ENCODE measurements around the gene CA9. TPM values are rescaled to one million over a fixed set of nuclear protein-coding genes. Genes with fewer than 3 reads are reported as not detected.

Gene CA9
- total RNA-seq, 2 donors from 2014 or later, result not detected

DNA sequence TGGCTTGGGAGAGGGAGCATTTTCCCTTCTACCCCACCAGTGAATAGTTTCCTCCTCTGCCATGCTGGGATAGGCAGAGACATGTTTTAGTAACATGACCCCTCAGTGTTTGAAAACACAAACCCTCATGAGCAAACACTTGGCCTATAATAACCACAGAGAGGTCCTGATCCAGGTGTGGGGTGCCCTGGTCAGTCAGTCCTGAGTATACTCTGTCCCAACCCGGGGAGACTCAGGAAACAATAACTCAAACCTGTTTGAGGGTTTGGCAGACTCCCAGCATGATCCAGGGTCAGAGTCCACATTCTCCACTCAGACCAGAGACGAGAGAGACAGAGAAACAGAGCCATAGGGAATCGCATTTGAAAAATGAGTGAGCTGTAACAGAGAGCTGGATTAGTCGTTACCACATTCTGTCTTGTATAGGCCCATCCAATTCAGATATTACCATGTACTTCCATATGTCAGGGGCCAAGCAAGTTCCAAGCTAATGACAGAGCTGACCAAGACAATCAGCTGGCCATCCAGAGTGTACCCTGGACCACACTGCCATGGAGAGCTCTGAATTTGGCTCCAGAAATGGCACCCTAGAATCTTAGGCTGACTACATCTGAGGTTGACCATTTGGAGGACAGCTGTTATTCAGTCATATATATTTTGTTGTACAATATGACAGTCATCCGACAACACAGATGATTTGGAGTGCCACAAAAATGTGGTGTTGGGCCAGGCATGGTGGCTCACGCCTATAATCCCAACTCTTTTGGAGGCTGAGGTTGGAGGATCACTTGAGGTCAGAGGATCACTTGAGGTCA is 4.2 kb upstream of the CA9 start:
- H3K36me3 Mint-ChIP-seq (ENCODE audit: low read depth), result no peaks in the 10 kb centered on the region
- H3K4me3 Mint-ChIP-seq, result no peak overlapping the region
- H3K9me3 ChIP-seq (ENCODE audit: control insufficient read depth, low read length, poor library complexity, severe bottlenecking), result no peaks in the 10 kb centered on the region
- H3K27me3 Mint-ChIP-seq, result no peaks in the 10 kb centered on the region
- H3K27ac Mint-ChIP-seq, result no peak overlapping the region
- no peak for ATAC-seq
- peaks cover 25% of the 10 kb centered on the region for H3K4me1 Mint-ChIP-seq
- no peak for DNase-seq

DNA sequence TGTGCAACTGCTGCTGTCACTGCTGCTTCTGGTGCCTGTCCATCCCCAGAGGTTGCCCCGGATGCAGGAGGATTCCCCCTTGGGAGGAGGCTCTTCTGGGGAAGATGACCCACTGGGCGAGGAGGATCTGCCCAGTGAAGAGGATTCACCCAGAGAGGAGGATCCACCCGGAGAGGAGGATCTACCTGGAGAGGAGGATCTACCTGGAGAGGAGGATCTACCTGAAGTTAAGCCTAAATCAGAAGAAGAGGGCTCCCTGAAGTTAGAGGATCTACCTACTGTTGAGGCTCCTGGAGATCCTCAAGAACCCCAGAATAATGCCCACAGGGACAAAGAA is 265 bp downstream of the CA9 start:
- no peaks in the 10 kb centered on the region for H3K9me3 ChIP-seq (ENCODE audit: control insufficient read depth, low read length, poor library complexity, severe bottlenecking)
- Mint-ChIP-seq H3K4me1 (peaks cover 21% of the 10 kb centered on the region), H3K36me3 (ENCODE audit: low read depth) (no peaks in the 10 kb centered on the region), H3K4me3 (no peak overlapping the region), H3K27ac (peak overlapping the region; percentile 6), H3K27me3 (no peaks in the 10 kb centered on the region)
- DNase-seq (no peak), ATAC-seq (no peak)

DNA sequence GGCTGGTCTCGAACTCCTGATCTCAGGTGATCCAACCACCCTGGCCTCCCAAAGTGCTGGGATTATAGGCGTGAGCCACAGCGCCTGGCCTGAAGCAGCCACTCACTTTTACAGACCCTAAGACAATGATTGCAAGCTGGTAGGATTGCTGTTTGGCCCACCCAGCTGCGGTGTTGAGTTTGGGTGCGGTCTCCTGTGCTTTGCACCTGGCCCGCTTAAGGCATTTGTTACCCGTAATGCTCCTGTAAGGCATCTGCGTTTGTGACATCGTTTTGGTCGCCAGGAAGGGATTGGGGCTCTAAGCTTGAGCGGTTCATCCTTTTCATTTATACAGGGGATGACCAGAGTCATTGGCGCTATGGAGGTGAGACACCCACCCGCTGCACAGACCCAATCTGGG is 1.5 kb downstream of the CA9 start:
- Mint-ChIP-seq H3K27me3 (no peaks in the 10 kb centered on the region), H3K27ac (no peak overlapping the region), H3K36me3 (ENCODE audit: low read depth) (no peaks in the 10 kb centered on the region), H3K4me3 (peak overlapping the region; percentile 87), H3K4me1 (peaks cover 18% of the 10 kb centered on the region)
- ATAC-seq (peak; percentile 22), DNase-seq (no peak)
- H3K9me3 ChIP-seq (ENCODE audit: control insufficient read depth, low read length, poor library complexity, severe bottlenecking), result no peaks in the 10 kb centered on the region

DNA sequence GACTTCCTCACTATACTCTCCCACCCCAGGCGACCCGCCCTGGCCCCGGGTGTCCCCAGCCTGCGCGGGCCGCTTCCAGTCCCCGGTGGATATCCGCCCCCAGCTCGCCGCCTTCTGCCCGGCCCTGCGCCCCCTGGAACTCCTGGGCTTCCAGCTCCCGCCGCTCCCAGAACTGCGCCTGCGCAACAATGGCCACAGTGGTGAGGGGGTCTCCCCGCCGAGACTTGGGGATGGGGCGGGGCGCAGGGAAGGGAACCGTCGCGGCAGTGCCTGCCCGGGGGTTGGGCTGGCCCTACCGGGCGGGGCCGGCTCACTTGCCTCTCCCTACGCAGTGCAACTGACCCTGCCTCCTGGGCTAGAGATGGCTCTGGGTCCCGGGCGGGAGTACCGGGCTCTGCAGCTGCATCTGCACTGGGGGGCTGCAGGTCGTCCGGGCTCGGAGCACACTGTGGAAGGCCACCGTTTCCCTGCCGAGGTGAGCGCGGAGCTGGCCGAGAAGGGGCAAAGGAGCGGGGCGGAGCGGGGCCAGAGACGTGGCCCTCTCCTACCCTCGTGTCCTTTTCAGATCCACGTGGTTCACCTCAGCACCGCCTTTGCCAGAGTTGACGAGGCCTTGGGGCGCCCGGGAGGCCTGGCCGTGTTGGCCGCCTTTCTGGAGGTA is 2.1 kb downstream of the CA9 start:
- H3K9me3 ChIP-seq (ENCODE audit: control insufficient read depth, low read length, poor library complexity, severe bottlenecking), result no peaks in the 10 kb centered on the region
- DNase-seq (peak in 2 of 3 donors; percentile 28 to 31), ATAC-seq (peak; percentile 79)
- Mint-ChIP-seq H3K36me3 (ENCODE audit: low read depth) (no peaks in the 10 kb centered on the region), H3K27me3 (no peaks in the 10 kb centered on the region), H3K27ac (peak overlapping the region; percentile 24), H3K4me1 (peaks cover 16% of the 10 kb centered on the region), H3K4me3 (peak overlapping the region; percentile 87)

DNA sequence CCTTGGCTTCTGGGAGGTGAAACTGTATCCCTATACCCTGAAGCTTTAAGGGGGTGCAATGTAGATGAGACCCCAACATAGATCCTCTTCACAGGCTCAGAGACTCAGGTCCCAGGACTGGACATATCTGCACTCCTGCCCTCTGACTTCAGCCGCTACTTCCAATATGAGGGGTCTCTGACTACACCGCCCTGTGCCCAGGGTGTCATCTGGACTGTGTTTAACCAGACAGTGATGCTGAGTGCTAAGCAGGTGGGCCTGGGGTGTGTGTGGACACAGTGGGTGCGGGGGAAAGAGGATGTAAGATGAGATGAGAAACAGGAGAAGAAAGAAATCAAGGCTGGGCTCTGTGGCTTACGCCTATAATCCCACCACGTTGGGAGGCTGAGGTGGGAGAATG is 5.4 kb downstream of the CA9 start:
- H3K36me3 Mint-ChIP-seq (ENCODE audit: low read depth), result no peaks in the 10 kb centered on the region
- ATAC-seq, result no peak
- peaks cover 10% of the 10 kb centered on the region for H3K4me1 Mint-ChIP-seq
- DNase-seq, result no peak
- no peak overlapping the region for H3K4me3 Mint-ChIP-seq
- H3K27ac Mint-ChIP-seq, result peak overlapping the region; percentile 47
- no peaks in the 10 kb centered on the region for H3K27me3 Mint-ChIP-seq
- no peaks in the 10 kb centered on the region for H3K9me3 ChIP-seq (ENCODE audit: control insufficient read depth, low read length, poor library complexity, severe bottlenecking)

DNA sequence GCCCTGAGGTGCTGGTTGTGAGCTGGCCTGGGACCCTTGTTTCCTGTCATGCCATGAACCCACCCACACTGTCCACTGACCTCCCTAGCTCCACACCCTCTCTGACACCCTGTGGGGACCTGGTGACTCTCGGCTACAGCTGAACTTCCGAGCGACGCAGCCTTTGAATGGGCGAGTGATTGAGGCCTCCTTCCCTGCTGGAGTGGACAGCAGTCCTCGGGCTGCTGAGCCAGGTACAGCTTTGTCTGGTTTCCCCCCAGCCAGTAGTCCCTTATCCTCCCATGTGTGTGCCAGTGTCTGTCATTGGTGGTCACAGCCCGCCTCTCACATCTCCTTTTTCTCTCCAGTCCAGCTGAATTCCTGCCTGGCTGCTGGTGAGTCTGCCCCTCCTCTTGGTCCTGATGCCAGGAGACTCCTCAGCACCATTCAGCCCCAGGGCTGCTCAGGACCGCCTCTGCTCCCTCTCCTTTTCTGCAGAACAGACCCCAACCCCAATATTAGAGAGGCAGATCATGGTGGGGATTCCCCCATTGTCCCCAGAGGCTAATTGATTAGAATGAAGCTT is 6.1 kb downstream of the CA9 start:
- ATAC-seq, result no peak
- Mint-ChIP-seq H3K36me3 (ENCODE audit: low read depth) (no peaks in the 10 kb centered on the region), H3K4me1 (peaks cover 5% of the 10 kb centered on the region), H3K27ac (peak overlapping the region; percentile 47), H3K4me3 (no peak overlapping the region), H3K27me3 (no peaks in the 10 kb centered on the region)
- DNase-seq, result no peak
- H3K9me3 ChIP-seq (ENCODE audit: control insufficient read depth, low read length, poor library complexity, severe bottlenecking), result no peaks in the 10 kb centered on the region

DNA sequence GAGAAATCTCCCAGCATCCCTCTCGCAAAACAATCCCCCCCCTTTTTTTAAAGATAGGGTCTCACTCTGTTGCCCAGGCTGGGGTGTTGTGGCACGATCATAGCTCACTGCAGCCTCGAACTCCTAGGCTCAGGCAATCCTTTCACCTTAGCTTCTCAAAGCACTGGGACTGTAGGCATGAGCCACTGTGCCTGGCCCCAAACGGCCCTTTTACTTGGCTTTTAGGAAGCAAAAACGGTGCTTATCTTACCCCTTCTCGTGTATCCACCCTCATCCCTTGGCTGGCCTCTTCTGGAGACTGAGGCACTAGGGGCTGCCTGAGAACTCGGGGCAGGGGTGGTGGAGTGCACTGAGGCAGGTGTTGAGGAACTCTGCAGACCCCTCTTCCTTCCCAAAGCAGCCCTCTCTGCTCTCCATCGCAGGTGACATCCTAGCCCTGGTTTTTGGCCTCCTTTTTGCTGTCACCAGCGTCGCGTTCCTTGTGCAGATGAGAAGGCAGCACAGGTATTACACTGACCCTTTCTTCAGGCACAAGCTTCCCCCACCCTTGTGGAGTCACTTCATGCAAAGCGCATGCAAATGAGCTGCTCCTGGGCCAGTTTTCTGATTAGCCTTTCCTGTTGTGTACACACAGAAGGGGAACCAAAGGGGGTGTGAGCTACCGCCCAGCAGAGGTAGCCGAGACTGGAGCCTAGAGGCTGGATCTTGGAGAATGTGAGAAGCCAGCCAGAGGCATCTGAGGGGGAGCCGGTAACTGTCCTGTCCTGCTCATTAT is 6.8 kb downstream of the CA9 start:
- Mint-ChIP-seq H3K4me1 (peaks cover 5% of the 10 kb centered on the region), H3K27me3 (no peaks in the 10 kb centered on the region), H3K4me3 (no peak overlapping the region), H3K27ac (no peak overlapping the region), H3K36me3 (ENCODE audit: low read depth) (no peaks in the 10 kb centered on the region)
- no peaks in the 10 kb centered on the region for H3K9me3 ChIP-seq (ENCODE audit: control insufficient read depth, low read length, poor library complexity, severe bottlenecking)
- ATAC-seq (no peak), DNase-seq (no peak)

DNA sequence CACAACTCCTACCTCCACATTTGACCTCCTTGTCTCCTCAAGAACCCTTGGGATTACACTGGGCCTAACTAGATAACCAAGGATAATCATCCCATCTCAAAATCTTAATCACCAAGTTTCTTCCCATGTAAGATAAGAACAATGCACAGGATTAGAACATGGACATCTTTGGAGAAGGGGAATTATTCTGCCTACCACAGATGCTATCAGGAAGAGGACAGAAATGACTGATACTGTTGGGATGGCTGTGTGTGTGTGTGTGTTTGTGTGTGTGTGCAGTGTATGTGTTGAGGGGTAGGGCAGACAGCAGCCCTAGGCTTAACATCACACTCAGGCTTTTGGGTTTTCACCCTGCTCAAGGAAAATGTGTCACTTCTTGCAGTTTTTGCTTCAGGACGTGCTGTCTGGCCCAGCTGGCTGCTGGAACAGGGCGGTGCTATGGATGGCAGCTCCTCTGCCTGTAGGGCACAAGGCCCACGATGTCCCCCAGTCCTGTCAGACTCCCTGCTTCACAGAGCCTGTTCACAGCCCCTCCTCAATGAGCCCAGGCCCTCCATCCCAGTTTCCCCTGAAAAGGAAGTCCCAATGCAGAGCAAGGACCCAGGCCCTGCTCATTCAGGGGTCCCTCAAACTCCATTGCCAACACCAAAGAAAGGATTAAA is 7.7 kb downstream of the CA9 start:
- DNase-seq (no peak), ATAC-seq (no peak)
- Mint-ChIP-seq H3K36me3 (ENCODE audit: low read depth) (no peaks in the 10 kb centered on the region), H3K27me3 (no peaks in the 10 kb centered on the region), H3K4me3 (no peak overlapping the region), H3K27ac (no peak overlapping the region), H3K4me1 (peaks cover 5% of the 10 kb centered on the region)
- no peaks in the 10 kb centered on the region for H3K9me3 ChIP-seq (ENCODE audit: control insufficient read depth, low read length, poor library complexity, severe bottlenecking)

DNA sequence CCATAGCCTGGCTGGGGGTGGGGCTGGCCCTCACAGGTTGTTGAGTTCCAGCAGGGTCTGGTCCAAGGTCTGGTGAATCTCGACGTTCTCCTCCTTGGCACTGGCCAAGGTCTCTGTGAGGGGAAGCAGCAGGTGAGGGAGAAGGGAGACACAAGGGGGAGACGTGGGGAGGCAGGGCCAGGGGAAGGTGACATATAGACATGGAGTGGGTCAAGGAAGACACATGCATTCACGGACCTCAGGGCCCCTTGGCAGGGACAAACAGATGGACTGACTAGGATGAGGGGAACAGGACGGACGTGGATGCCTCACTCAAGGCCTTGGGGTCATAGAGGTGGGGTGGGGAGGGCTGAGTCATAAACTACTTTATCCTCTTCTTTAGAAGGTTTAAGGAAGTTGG is 8.3 kb downstream of the CA9 start:
- no peaks in the 10 kb centered on the region for H3K9me3 ChIP-seq (ENCODE audit: control insufficient read depth, low read length, poor library complexity, severe bottlenecking)
- H3K27ac Mint-ChIP-seq, result no peak overlapping the region
- H3K27me3 Mint-ChIP-seq, result no peaks in the 10 kb centered on the region
- ATAC-seq (no peak), DNase-seq (no peak)
- H3K4me3 Mint-ChIP-seq, result no peak overlapping the region
- H3K36me3 Mint-ChIP-seq (ENCODE audit: low read depth), result no peaks in the 10 kb centered on the region
- H3K4me1 Mint-ChIP-seq, result peaks cover 2% of the 10 kb centered on the region

DNA sequence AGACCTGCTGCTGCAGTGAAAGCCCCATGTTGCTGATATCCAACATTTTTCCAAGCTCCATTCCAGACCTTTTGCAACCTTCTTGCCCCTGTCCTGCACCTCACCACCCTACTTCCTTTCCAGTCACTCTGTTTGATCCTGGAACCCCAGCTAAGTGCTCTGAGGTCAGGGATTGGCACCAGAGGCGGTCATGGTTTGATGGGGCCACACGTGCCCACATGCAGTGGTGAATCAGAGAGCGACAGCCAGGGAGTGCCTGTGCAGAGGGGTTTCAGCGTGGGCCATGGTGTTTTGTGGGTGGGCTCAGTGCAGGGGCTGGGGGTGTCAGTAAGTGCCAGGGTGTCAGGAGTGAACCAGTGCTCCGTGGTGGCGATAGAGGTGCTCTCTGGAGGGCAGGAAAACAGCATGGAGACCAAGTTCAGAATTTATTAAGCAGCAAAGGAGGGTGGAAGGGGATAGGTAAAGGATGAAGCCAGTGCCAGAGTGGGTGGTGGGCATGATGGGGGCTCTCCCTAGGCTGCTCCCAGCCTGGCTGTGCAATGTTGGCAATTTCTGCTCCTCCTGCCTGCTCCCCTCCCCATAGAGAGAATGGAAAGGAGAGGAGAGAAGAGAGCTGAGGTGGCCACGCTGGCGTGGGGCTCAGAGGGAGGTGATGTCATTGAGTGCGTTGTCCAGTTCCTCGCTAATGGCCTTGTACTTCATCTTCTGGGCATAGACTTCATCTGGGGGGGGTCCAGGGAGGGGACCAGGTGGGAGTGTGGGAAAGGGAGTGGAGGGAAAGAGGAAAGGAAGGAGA is 9.0 kb downstream of the CA9 start:
- H3K4me3 Mint-ChIP-seq, result no peak overlapping the region
- no peaks in the 10 kb centered on the region for H3K36me3 Mint-ChIP-seq (ENCODE audit: low read depth)
- no peak overlapping the region for H3K27ac Mint-ChIP-seq
- no peaks in the 10 kb centered on the region for H3K9me3 ChIP-seq (ENCODE audit: control insufficient read depth, low read length, poor library complexity, severe bottlenecking)
- no peak for DNase-seq
- no peak for ATAC-seq
- H3K27me3 Mint-ChIP-seq, result no peaks in the 10 kb centered on the region
- H3K4me1 Mint-ChIP-seq, result peaks cover 5% of the 10 kb centered on the region

DNA sequence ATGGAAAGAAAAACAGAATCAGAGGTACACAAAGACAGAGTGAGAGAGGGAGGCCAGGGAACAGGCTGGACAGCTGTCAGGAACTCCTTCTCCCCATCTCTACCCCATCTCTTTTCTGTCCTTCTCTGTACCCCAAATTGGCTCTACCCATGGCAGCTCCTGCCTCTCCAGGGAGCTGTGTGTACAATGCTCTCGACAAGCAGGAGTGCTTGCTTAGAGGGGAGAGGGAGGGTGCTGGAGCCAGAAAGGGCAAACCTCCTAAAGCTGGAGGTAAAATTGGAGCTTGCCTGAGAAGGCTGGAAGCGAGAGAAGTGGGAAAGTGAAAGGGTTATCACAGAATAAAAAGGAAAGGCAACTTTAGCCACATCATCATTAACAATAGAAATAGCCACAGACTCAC is 9.6 kb downstream of the CA9 start:
- H3K36me3 Mint-ChIP-seq (ENCODE audit: low read depth), result no peaks in the 10 kb centered on the region
- H3K27ac Mint-ChIP-seq, result no peak overlapping the region
- ATAC-seq, result no peak
- no peaks in the 10 kb centered on the region for H3K9me3 ChIP-seq (ENCODE audit: control insufficient read depth, low read length, poor library complexity, severe bottlenecking)
- H3K4me3 Mint-ChIP-seq, result no peak overlapping the region
- H3K27me3 Mint-ChIP-seq, result no peaks in the 10 kb centered on the region
- no peak for DNase-seq
- H3K4me1 Mint-ChIP-seq, result peaks cover 5% of the 10 kb centered on the region

DNA sequence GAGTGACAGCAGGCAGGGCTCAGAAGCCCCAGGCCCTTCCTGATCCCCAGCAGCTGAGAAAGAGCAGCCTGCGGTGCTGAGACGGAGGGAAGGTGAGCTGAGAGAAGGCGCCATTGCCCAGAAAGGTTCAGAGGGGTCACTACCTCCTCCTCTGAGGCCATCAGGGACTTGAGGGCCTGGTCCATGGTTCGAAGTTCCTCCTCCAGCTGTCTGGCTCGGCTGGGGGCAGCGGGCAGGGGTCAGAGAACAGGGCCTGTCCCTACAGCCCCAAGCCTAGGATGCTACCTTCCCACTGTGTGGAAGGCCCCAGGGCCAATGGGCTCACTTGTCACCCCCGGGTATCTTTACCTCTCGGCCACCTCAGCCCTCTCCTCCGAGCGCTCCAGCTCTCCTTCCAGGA is 11.2 kb downstream of the CA9 start:
- no peak for ATAC-seq

More for the DNA sequence above, 11.2 kb downstream of the CA9 start:
- DNase-seq, result no peak
- Mint-ChIP-seq H3K4me1 (peaks cover 8% of the 10 kb centered on the region), H3K27me3 (no peaks in the 10 kb centered on the region), H3K4me3 (no peak overlapping the region), H3K27ac (no peak overlapping the region), H3K36me3 (ENCODE audit: low read depth) (no peaks in the 10 kb centered on the region)
- H3K9me3 ChIP-seq (ENCODE audit: control insufficient read depth, low read length, poor library complexity, severe bottlenecking), result no peaks in the 10 kb centered on the region
